Adrenal gland (tissue), 5 donors: Measurements from ENCODE around the gene PHACTR3.

Experiments used
- POLR2A ChIP-seq, 2 donors: fragments of 450-650 bp; IDR thresholded peaks; one replicate each; pipeline ENCODE4 v1.6.1; 2017; ENCODE audit warnings: antibody characterized with exemption in 2 of 2, mild to moderate bottlenecking in 2 of 2, moderate library complexity in 1 of 2
- TF ChIP-seq, protein P1 (sequence below), 6 experiments: fragments of 450-650 bp in 4 of 6; fragments of 200-600 bp in 2 of 6; sonication (generic) in 1 of 6; IDR thresholded peaks; 1 replicate in 5 of 6; 2 replicates in 1 of 6; pipeline versions ENCODE4 v1.5.1 to v1.8.0; 2016 to 2021; ENCODE audit warnings: antibody characterized with exemption in 6 of 6, mild to moderate bottlenecking in 2 of 6, moderate library complexity in 1 of 6
- donor health status: DM: no; HTN: no; CAD: no.

- TF ChIP-seq, protein P1, sequence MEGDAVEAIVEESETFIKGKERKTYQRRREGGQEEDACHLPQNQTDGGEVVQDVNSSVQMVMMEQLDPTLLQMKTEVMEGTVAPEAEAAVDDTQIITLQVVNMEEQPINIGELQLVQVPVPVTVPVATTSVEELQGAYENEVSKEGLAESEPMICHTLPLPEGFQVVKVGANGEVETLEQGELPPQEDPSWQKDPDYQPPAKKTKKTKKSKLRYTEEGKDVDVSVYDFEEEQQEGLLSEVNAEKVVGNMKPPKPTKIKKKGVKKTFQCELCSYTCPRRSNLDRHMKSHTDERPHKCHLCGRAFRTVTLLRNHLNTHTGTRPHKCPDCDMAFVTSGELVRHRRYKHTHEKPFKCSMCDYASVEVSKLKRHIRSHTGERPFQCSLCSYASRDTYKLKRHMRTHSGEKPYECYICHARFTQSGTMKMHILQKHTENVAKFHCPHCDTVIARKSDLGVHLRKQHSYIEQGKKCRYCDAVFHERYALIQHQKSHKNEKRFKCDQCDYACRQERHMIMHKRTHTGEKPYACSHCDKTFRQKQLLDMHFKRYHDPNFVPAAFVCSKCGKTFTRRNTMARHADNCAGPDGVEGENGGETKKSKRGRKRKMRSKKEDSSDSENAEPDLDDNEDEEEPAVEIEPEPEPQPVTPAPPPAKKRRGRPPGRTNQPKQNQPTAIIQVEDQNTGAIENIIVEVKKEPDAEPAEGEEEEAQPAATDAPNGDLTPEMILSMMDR (IDR thresholded peaks at IDR 0.05) = no peak
- TF ChIP-seq POLR2A (IDR thresholded peaks at IDR 0.05) = no peak
Measured at GRCh38 chr20:59678288-59678687, 73.9 kb downstream of the PHACTR3 start.
